ENCODE measurements around the gene AHSA1.

Gene AHSA1

DNA sequence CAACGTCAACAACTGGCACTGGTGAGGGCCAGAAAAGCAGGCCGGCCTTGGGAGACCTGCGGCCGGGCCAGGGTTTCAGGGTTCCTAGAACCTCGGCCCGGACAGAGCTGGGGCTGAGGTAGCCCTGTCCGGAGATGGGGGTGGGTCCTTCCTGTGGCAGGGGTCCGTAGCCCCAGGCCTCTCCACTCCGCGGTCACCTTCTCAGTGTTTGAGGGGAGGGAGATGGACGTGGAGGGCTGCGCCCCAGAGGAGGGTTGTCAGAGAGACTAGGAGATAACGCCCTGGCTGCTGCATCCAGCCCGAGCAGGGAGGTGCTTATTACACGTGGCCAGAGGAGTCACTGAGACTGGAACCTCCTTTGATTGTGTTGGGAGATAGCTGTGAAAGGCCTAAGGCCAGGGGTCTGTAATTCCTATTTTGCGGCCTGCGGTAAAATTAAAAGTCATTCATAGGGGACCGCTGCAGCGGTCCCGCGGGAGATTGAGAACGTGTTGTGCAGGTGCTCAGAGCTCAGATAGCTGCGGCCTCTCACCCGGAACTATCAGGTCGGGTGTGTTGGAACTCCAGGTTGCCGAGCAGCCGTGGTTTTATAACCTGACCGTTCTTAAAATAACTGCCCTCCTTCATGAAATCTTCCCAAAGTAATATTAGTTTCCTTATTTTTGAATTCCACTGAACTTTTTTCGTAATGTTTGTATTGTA, 507 bp downstream of the AHSA1 start:
- TF ChIP-seq FOXM1 (IDR thresholded peaks at IDR 0.05; ENCODE audit: borderline replicate concordance, low read depth) (no peak), ZBTB7A (IDR thresholded peaks at IDR 0.05; ENCODE audit: low read depth) (no peak), EP300 (IDR thresholded peaks at IDR 0.05; ENCODE audit: borderline replicate concordance) (no peak), CEBPB (IDR thresholded peaks at IDR 0.05) (no peak), TCF12 (IDR thresholded peaks at IDR 0.05; ENCODE audit: low read depth) (no peak), EGR1 (IDR thresholded peaks at IDR 0.05) (no peak), YY1 (IDR thresholded peaks at IDR 0.05; ENCODE audit: low read depth) (no peak), TEAD4 (IDR thresholded peaks at IDR 0.05) (no peak), NFIC (IDR thresholded peaks at IDR 0.05) (no peak), TAF1 (IDR thresholded peaks at IDR 0.05; ENCODE audit: low read depth) (no peak; the same call in 1 of the 2 replicates), RAD21 (IDR thresholded peaks at IDR 0.05; ENCODE audit: low read depth) (no peak)
- TF ChIP-seq, protein P1, sequence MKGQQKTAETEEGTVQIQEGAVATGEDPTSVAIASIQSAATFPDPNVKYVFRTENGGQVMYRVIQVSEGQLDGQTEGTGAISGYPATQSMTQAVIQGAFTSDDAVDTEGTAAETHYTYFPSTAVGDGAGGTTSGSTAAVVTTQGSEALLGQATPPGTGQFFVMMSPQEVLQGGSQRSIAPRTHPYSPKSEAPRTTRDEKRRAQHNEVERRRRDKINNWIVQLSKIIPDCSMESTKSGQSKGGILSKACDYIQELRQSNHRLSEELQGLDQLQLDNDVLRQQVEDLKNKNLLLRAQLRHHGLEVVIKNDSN (IDR thresholded peaks at IDR 0.05): no peak
- TF ChIP-seq, protein P2, sequence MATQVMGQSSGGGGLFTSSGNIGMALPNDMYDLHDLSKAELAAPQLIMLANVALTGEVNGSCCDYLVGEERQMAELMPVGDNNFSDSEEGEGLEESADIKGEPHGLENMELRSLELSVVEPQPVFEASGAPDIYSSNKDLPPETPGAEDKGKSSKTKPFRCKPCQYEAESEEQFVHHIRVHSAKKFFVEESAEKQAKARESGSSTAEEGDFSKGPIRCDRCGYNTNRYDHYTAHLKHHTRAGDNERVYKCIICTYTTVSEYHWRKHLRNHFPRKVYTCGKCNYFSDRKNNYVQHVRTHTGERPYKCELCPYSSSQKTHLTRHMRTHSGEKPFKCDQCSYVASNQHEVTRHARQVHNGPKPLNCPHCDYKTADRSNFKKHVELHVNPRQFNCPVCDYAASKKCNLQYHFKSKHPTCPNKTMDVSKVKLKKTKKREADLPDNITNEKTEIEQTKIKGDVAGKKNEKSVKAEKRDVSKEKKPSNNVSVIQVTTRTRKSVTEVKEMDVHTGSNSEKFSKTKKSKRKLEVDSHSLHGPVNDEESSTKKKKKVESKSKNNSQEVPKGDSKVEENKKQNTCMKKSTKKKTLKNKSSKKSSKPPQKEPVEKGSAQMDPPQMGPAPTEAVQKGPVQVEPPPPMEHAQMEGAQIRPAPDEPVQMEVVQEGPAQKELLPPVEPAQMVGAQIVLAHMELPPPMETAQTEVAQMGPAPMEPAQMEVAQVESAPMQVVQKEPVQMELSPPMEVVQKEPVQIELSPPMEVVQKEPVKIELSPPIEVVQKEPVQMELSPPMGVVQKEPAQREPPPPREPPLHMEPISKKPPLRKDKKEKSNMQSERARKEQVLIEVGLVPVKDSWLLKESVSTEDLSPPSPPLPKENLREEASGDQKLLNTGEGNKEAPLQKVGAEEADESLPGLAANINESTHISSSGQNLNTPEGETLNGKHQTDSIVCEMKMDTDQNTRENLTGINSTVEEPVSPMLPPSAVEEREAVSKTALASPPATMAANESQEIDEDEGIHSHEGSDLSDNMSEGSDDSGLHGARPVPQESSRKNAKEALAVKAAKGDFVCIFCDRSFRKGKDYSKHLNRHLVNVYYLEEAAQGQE (IDR thresholded peaks at IDR 0.05; ENCODE audit: low read depth): no peak

DNA sequence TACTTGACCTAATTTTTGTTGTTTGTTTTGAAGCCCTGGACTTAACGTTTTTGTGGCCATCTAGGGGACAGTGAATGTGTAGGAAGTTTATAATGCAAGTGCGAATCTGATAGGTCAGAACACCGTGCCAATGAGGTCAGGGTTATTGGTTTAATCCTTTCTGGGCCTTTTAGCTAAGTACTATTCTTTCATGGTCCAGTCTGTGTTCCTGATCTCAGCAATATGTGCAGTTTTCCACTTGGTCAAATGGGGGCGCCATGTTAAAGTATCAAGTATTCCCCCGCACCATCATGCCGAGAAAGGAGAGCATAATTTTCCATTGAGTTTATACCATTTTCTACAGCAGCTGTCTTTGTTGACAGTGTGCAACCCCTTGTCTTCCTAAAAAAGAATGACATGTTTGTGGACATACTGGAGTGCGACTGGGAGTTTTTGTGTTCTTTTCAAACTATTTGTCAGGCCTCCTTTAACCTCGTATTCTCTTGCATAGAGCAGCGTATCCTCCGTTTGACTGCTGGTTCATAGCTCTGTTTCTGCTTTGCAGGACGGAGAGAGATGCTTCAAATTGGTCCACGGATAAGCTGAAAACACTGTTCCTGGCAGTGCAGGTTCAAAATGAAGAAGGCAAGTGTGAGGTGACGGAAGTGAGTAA, 1.3 kb downstream of the AHSA1 start:
- TF ChIP-seq RAD21 (IDR thresholded peaks at IDR 0.05; ENCODE audit: low read depth): peak; percentile 67
- TF ChIP-seq EGR1 (IDR thresholded peaks at IDR 0.05): no peak

DNA sequence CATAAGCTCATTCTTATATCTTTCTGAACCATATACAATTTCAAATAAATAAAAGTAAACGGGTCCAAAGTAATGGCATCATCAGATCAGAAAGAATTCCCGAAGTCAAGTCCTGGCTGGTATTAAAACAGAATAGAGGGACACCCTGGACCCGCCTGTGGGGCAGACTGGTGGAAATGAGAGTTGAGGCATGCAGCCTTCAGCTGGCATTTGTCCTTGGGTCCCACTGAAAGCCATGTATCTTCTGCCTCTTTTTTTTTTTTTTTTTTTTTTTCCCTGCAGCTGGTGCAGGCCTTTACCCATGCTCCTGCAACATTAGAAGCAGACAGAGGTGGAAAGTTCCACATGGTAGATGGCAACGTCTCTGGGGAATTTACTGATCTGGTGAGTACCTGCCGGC, 9.9 kb downstream of the AHSA1 start:
- no peak for TF ChIP-seq FOXM1 (IDR thresholded peaks at IDR 0.05; ENCODE audit: borderline replicate concordance, low read depth)
- TF ChIP-seq YY1 (IDR thresholded peaks at IDR 0.05; ENCODE audit: low read depth): no peak
- TF ChIP-seq ZBTB7A (IDR thresholded peaks at IDR 0.05; ENCODE audit: low read depth): no peak
- no peak for TF ChIP-seq TAF1 (IDR thresholded peaks at IDR 0.05; ENCODE audit: low read depth)

DNA sequence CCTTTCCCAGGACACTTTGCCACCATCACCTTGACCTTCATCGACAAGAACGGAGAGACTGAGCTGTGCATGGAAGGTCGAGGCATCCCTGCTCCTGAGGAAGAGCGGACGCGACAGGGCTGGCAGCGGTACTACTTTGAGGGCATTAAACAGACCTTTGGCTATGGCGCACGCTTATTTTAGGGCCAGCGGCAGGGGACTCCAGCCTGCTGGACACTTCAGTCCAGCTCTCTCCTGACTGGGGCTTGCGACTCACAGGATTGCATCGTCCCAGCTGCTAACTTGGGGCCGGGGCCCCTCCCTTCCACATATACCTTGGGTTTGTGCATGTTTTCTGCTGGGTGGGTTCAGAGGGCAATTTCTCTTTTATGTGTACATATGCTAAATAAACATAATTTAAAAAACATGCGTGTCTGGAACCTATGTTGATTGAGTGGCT, 11.2 kb downstream of the AHSA1 start:
- TF ChIP-seq EP300 (IDR thresholded peaks at IDR 0.05; ENCODE audit: borderline replicate concordance) (no peak), NFIC (IDR thresholded peaks at IDR 0.05) (no peak), CEBPB (IDR thresholded peaks at IDR 0.05) (no peak), RAD21 (IDR thresholded peaks at IDR 0.05; ENCODE audit: low read depth) (no peak), EGR1 (IDR thresholded peaks at IDR 0.05) (no peak), TCF12 (IDR thresholded peaks at IDR 0.05; ENCODE audit: low read depth) (no peak), ZBTB7A (IDR thresholded peaks at IDR 0.05; ENCODE audit: low read depth) (no peak), TAF1 (IDR thresholded peaks at IDR 0.05; ENCODE audit: low read depth) (no peak), CREB1 (IDR thresholded peaks at IDR 0.05; ENCODE audit: low read depth) (no peak), YY1 (IDR thresholded peaks at IDR 0.05; ENCODE audit: low read depth) (no peak), TEAD4 (IDR thresholded peaks at IDR 0.05) (no peak)
- TF ChIP-seq, protein P2 (IDR thresholded peaks at IDR 0.05; ENCODE audit: low read depth): no peak
- TF ChIP-seq, protein P3, sequence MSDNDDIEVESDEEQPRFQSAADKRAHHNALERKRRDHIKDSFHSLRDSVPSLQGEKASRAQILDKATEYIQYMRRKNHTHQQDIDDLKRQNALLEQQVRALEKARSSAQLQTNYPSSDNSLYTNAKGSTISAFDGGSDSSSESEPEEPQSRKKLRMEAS (IDR thresholded peaks at IDR 0.05): no peak
- TF ChIP-seq, protein P1 (IDR thresholded peaks at IDR 0.05): no peak

DNA sequence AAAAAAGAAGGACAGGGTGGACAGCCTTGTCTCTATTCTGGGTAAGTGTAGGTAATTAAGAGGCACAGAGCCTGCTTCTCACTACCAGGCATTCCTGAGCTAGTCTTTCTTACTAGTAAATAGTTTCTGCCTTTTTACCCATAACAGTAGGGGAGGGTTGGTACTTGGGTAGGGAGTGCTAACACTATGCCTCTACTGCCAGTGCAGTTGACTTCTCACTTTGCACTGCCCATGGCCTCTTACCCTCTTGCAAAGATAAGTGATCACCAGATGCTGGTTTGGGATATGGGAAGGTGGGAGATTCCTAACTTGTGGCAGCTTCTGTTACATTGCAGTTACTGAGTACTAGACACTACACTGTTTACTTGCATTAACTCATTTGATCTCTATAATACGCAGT, 11.6 kb downstream of the AHSA1 start:
- TF ChIP-seq EP300 (IDR thresholded peaks at IDR 0.05; ENCODE audit: borderline replicate concordance) (no peak), TAF1 (IDR thresholded peaks at IDR 0.05; ENCODE audit: low read depth) (no peak), RAD21 (IDR thresholded peaks at IDR 0.05; ENCODE audit: low read depth) (no peak), FOXM1 (IDR thresholded peaks at IDR 0.05; ENCODE audit: borderline replicate concordance, low read depth) (no peak), ZBTB7A (IDR thresholded peaks at IDR 0.05; ENCODE audit: low read depth) (no peak), CEBPB (IDR thresholded peaks at IDR 0.05) (no peak), YY1 (IDR thresholded peaks at IDR 0.05; ENCODE audit: low read depth) (no peak), TCF12 (IDR thresholded peaks at IDR 0.05; ENCODE audit: low read depth) (no peak), TEAD4 (IDR thresholded peaks at IDR 0.05) (no peak)
- TF ChIP-seq, protein P3 (IDR thresholded peaks at IDR 0.05): no peak
- TF ChIP-seq, protein P1 (IDR thresholded peaks at IDR 0.05): no peak
- TF ChIP-seq, protein P2 (IDR thresholded peaks at IDR 0.05; ENCODE audit: low read depth): no peak
